ENCODE measurements around the gene TMEM63C. TPM values are rescaled to one million over a fixed set of nuclear protein-coding genes. Genes with fewer than 3 reads are reported as not detected.

TMEM63C gene
- total and polyA plus RNA-seq, 2 donors (not counting 1 experiment from before 2014, with no cell fraction given), result 0.63 to 3.2 TPM

- ChIA-PET POLR2A (no interaction called here), CTCF (no interaction called here)
- H3K27me3 ChIP-seq (replicated peaks in 1 of 4; ENCODE audit: control extremely low read depth in 1 of 4, control insufficient read depth in 3 of 4, insufficient read depth in 4 of 4, low read length in 3 of 4), result peaks cover 0 to 5% (median 0%) of the 10 kb centered on the region in 4 experiments
- 52% methylated on average over 10 of the region's 10 CpGs for WGBS (ENCODE audit: insufficient coverage)
- H3K4me3 ChIP-seq (ENCODE audit: control extremely low read depth in 1 of 5, extremely low read depth in 1 of 5, insufficient read depth in 1 of 5, low read depth in 2 of 5, low read length in 4 of 5), result no peak overlapping the region
- DNase-seq (peak; percentile 53), ATAC-seq (ENCODE audit: low read depth) (no peak)
- no peak overlapping the region for H3K4me2 ChIP-seq (replicated peaks; ENCODE audit: low read depth, low read length, poor library complexity, severe bottlenecking)
- no peak overlapping the region for H2AFZ ChIP-seq (ENCODE audit: insufficient read depth, low read depth, low read length, poor library complexity, severe bottlenecking)
- Mint-ChIP-seq H3K9me3 (ENCODE audit: insufficient read depth) (no peaks in the 10 kb centered on the region), H3K27me3 (peaks cover 8% of the 10 kb centered on the region), H3K4me1 (peaks cover 2% of the 10 kb centered on the region), H3K4me3 (no peak overlapping the region), H3K27ac (no peak overlapping the region)
- intact Hi-C loops (cut with micrococcal nuclease), result no loop called here
- H3K4me1 ChIP-seq (ENCODE audit: control insufficient read depth in 2 of 2, insufficient read depth in 2 of 2, low read length in 2 of 2), result peaks cover 0 to 3% of the 10 kb centered on the region in 2 donors
- H3K27ac ChIP-seq (ENCODE audit: low read length in 2 of 2), result no peak overlapping the region
- H4K20me1 ChIP-seq (ENCODE audit: control insufficient read depth, insufficient read depth, low read length, poor library complexity, severe bottlenecking), result no peaks in the 10 kb centered on the region
- H3K36me3 ChIP-seq (replicated peaks in 1 of 2; ENCODE audit: control extremely low read depth in 1 of 2, control insufficient read depth in 1 of 2, extremely low read depth in 1 of 2, insufficient read depth in 2 of 2, low read length in 1 of 2), result no peaks in the 10 kb centered on the region
- no peak for TF ChIP-seq CTCF (IDR thresholded peaks at IDR 0.05)
- no peak for TF ChIP-seq EZH2 (IDR thresholded peaks at IDR 0.05; ENCODE audit: borderline replicate concordance, insufficient read depth, low read depth, low read length, poor library complexity, severe bottlenecking)
- H3K9me3 ChIP-seq (ENCODE audit: control extremely low read depth in 1 of 3, control insufficient read depth in 2 of 3, insufficient read depth in 1 of 3, low read length in 2 of 3), result peaks cover 0 to 7% (median 0%) of the 10 kb centered on the region in 3 donors
- no peaks in the 10 kb centered on the region for H3K79me2 ChIP-seq (ENCODE audit: control insufficient read depth, insufficient read depth, low read length)
- H3K9ac ChIP-seq (ENCODE audit: low read length), result no peak overlapping the region
Measured at GRCh38 chr14:77208291-77208978, 26.8 kb downstream of the TMEM63C start.

DNA sequence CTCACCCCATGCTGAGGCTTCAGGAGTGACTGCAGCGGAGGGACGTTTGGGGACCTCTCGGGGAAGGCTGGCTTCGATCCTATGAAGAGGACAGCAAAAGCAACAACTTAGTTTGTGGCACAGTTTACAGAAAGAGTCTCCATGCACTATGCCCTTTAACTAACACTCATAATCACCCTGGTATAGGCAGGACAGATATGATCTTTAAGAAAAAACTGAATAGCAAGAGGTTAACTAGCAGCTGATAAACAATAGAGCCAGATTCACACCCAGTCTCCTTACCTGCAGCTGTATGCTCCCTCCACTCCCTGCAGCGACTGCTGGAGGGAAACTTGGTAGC, 27.4 kb downstream of the TMEM63C start:
- Histone ChIP-seq H3K4me1 (ENCODE audit: control insufficient read depth in 2 of 2, insufficient read depth in 2 of 2, low read length in 2 of 2) (peaks cover 0 to 8% of the 10 kb centered on the region in 2 donors), H3K9me3 (ENCODE audit: control extremely low read depth in 1 of 3, control insufficient read depth in 2 of 3, insufficient read depth in 1 of 3, low read length in 2 of 3) (peaks cover 0 to 7% (median 0%) of the 10 kb centered on the region in 3 donors), H3K27me3 (replicated peaks in 1 of 4; ENCODE audit: control extremely low read depth in 1 of 4, control insufficient read depth in 3 of 4, insufficient read depth in 4 of 4, low read length in 3 of 4) (peaks cover 0 to 7% (median 0%) of the 10 kb centered on the region in 4 experiments), H3K4me3 (ENCODE audit: control extremely low read depth in 1 of 5, extremely low read depth in 1 of 5, insufficient read depth in 1 of 5, low read depth in 2 of 5, low read length in 4 of 5) (no peak overlapping the region), H3K9ac (ENCODE audit: low read length) (no peak overlapping the region), H3K36me3 (replicated peaks in 1 of 2; ENCODE audit: control extremely low read depth in 1 of 2, control insufficient read depth in 1 of 2, extremely low read depth in 1 of 2, insufficient read depth in 2 of 2, low read length in 1 of 2) (no peaks in the 10 kb centered on the region), H4K20me1 (ENCODE audit: control insufficient read depth, insufficient read depth, low read length, poor library complexity, severe bottlenecking) (no peaks in the 10 kb centered on the region), H3K4me2 (replicated peaks; ENCODE audit: low read depth, low read length, poor library complexity, severe bottlenecking) (no peak overlapping the region), H3K27ac (ENCODE audit: low read length in 2 of 2) (no peak overlapping the region), H2AFZ (ENCODE audit: insufficient read depth, low read depth, low read length, poor library complexity, severe bottlenecking) (no peak overlapping the region), H3K79me2 (ENCODE audit: control insufficient read depth, insufficient read depth, low read length) (no peaks in the 10 kb centered on the region)
- Mint-ChIP-seq H3K27me3 (peaks cover 8% of the 10 kb centered on the region), H3K27ac (no peak overlapping the region), H3K4me1 (peaks cover 6% of the 10 kb centered on the region), H3K9me3 (ENCODE audit: insufficient read depth) (no peaks in the 10 kb centered on the region), H3K4me3 (no peak overlapping the region)
- no CpG with 5 or more reads among the region's 5 CpGs for WGBS (ENCODE audit: insufficient coverage)
- no peak for TF ChIP-seq EZH2 (IDR thresholded peaks at IDR 0.05; ENCODE audit: borderline replicate concordance, insufficient read depth, low read depth, low read length, poor library complexity, severe bottlenecking)
- no peak for TF ChIP-seq CTCF (IDR thresholded peaks at IDR 0.05)
- POLR2A ChIA-PET, result no interaction called here
- CTCF ChIA-PET, result interaction anchor here (0.6 kb wide), 1 partner anchor 37 kb away, joined by 3 read pairs; no protein-coding TSS in a partner anchor
- DNase-seq, result no peak
- no peak for ATAC-seq (ENCODE audit: low read depth)
- intact Hi-C loops (cut with micrococcal nuclease), result no loop called here
